ENCODE measurements around the gene GPR83. TPM values are rescaled to one million over a fixed set of nuclear protein-coding genes. Genes with fewer than 3 reads are reported as not detected.

The GPR83 gene
- total RNA-seq, 1 donor from 2014 or later = 0.14 TPM

GRCh38 chr11:94445641-94446040 lies 44.4 kb upstream of the GPR83 start:
- no peaks in the 10 kb centered on the region for H3K9me3 ChIP-seq (ENCODE audit: insufficient read depth, low read depth, low read length)
- H3K9me3 Mint-ChIP-seq (ENCODE audit: unreplicated experiment) = no peaks in the 10 kb centered on the region

GRCh38 chr11:94433049-94433448 lies 31.8 kb upstream of the GPR83 start:
- no peak for FAIRE-seq
- Mint-ChIP-seq H3K4me1 (ENCODE audit: low read depth, unreplicated experiment) (no peaks in the 10 kb centered on the region), H3K36me3 (ENCODE audit: low read depth, unreplicated experiment) (peaks cover 12% of the 10 kb centered on the region), H3K27me3 (ENCODE audit: low read depth, unreplicated experiment) (no peaks in the 10 kb centered on the region), H3K9me3 (ENCODE audit: unreplicated experiment) (peaks cover 2% of the 10 kb centered on the region), H3K4me3 (ENCODE audit: unreplicated experiment) (no peak overlapping the region), H3K27ac (ENCODE audit: unreplicated experiment) (no peak overlapping the region)
- Histone ChIP-seq H3K27me3 (ENCODE audit: insufficient read depth, low read length) (no peaks in the 10 kb centered on the region), H3K4me1 (ENCODE audit: insufficient read depth, low read length) (no peaks in the 10 kb centered on the region), H3K9ac (ENCODE audit: low read length) (no peak overlapping the region), H3K9me3 (ENCODE audit: insufficient read depth, low read depth, low read length) (no peaks in the 10 kb centered on the region), H3K79me2 (ENCODE audit: insufficient read depth, low read length) (no peaks in the 10 kb centered on the region), H3K4me3 (ENCODE audit: insufficient read depth, low read depth, low read length) (no peak overlapping the region), H4K20me1 (ENCODE audit: insufficient read depth, low read length) (no peaks in the 10 kb centered on the region), H2AFZ (ENCODE audit: low read depth, low read length) (no peak overlapping the region), H3K27ac (ENCODE audit: low read depth, low read length) (no peak overlapping the region), H3K4me2 (ENCODE audit: low read length) (no peak overlapping the region), H3K36me3 (ENCODE audit: insufficient read depth, low read length) (peaks cover 3% of the 10 kb centered on the region)
- TF ChIP-seq CTCF (IDR thresholded peaks at IDR 0.05; ENCODE audit: insufficient read depth, low read depth, low read length) = no peak
- no peak for TF ChIP-seq EZH2 (IDR thresholded peaks at IDR 0.05; ENCODE audit: insufficient read depth, low read length)
- DNase-seq (ENCODE audit: low read depth) = no peak

More at GRCh38 chr11:94445641-94446040, 44.4 kb upstream of the GPR83 start:
- Histone ChIP-seq H3K27ac (ENCODE audit: low read depth, low read length) (no peak overlapping the region), H3K9ac (ENCODE audit: low read length) (no peak overlapping the region), H3K79me2 (ENCODE audit: insufficient read depth, low read length) (no peaks in the 10 kb centered on the region), H3K4me3 (ENCODE audit: insufficient read depth, low read depth, low read length) (no peak overlapping the region), H3K4me1 (ENCODE audit: insufficient read depth, low read length) (no peaks in the 10 kb centered on the region), H3K36me3 (ENCODE audit: insufficient read depth, low read length) (peaks cover 5% of the 10 kb centered on the region), H4K20me1 (ENCODE audit: insufficient read depth, low read length) (no peaks in the 10 kb centered on the region), H3K4me2 (ENCODE audit: low read length) (no peak overlapping the region), H2AFZ (ENCODE audit: low read depth, low read length) (no peak overlapping the region), H3K27me3 (ENCODE audit: insufficient read depth, low read length) (no peaks in the 10 kb centered on the region)
- Mint-ChIP-seq H3K4me1 (ENCODE audit: low read depth, unreplicated experiment) (no peaks in the 10 kb centered on the region), H3K27me3 (ENCODE audit: low read depth, unreplicated experiment) (no peaks in the 10 kb centered on the region), H3K27ac (ENCODE audit: unreplicated experiment) (no peak overlapping the region), H3K36me3 (ENCODE audit: low read depth, unreplicated experiment) (no peaks in the 10 kb centered on the region), H3K4me3 (ENCODE audit: unreplicated experiment) (no peak overlapping the region)
- no peak for FAIRE-seq
- no peak for DNase-seq (ENCODE audit: low read depth)
- TF ChIP-seq CTCF (IDR thresholded peaks at IDR 0.05; ENCODE audit: insufficient read depth, low read depth, low read length) = no peak

- no peaks in the 10 kb centered on the region for H4K20me1 ChIP-seq (ENCODE audit: insufficient read depth, low read length)
- Mint-ChIP-seq H3K4me3 (ENCODE audit: unreplicated experiment) (no peak overlapping the region), H3K4me1 (ENCODE audit: low read depth, unreplicated experiment) (no peaks in the 10 kb centered on the region), H3K27me3 (ENCODE audit: low read depth, unreplicated experiment) (no peaks in the 10 kb centered on the region), H3K9me3 (ENCODE audit: unreplicated experiment) (peaks cover 4% of the 10 kb centered on the region), H3K27ac (ENCODE audit: unreplicated experiment) (no peak overlapping the region), H3K36me3 (ENCODE audit: low read depth, unreplicated experiment) (peaks cover 31% of the 10 kb centered on the region)
- no peaks in the 10 kb centered on the region for H3K36me3 ChIP-seq (ENCODE audit: insufficient read depth, low read length)
- H3K79me2 ChIP-seq (ENCODE audit: insufficient read depth, low read length) = no peaks in the 10 kb centered on the region
- no peaks in the 10 kb centered on the region for H3K27me3 ChIP-seq (ENCODE audit: insufficient read depth, low read length)
- H3K4me1 ChIP-seq (ENCODE audit: insufficient read depth, low read length) = no peaks in the 10 kb centered on the region
- H3K4me2 ChIP-seq (ENCODE audit: low read length) = no peak overlapping the region
- H3K27ac ChIP-seq (ENCODE audit: low read depth, low read length) = no peak overlapping the region
- no peak for FAIRE-seq
- H3K4me3 ChIP-seq (ENCODE audit: insufficient read depth, low read depth, low read length) = no peak overlapping the region
- H2AFZ ChIP-seq (ENCODE audit: low read depth, low read length) = no peak overlapping the region
- TF ChIP-seq CTCF (IDR thresholded peaks at IDR 0.05; ENCODE audit: insufficient read depth, low read depth, low read length) (no peak), EZH2 (IDR thresholded peaks at IDR 0.05; ENCODE audit: insufficient read depth, low read length) (no peak)
- no peak overlapping the region for H3K9ac ChIP-seq (ENCODE audit: low read length)
- no peaks in the 10 kb centered on the region for H3K9me3 ChIP-seq (ENCODE audit: insufficient read depth, low read depth, low read length)
- peak; percentile 12 for DNase-seq (ENCODE audit: low read depth)
Measured at GRCh38 chr11:94424662-94425061, 23.4 kb upstream of the GPR83 start.
